Right lobe of liver (tissue), 6 donors: ENCODE data around the gene EEFSEC. TPM values are rescaled to one million over a fixed set of nuclear protein-coding genes. Genes with fewer than 3 reads are reported as not detected.

ENCODE experiments used
- ATAC-seq, 4 donors: fragments of 200-7000 bp; cut with Tn5 transposase; one replicate each; pipeline ENCODE4 v1.9.1; 2020; ENCODE audit warnings: mild to moderate bottlenecking in 4 of 4, moderate library complexity in 4 of 4
- DNase-seq, 3 donors: peaks; one replicate each; pipeline ENCODE4 v3.0.0-alpha.2; 2020
- H3K27ac ChIP-seq, 3 donors: fragments of 200-600 bp; one replicate each; pipeline ENCODE4 v1.8.0; 2022
- H3K27me3 ChIP-seq, 2 donors: fragments of 200-600 bp; one replicate each; pipeline ENCODE4 v1.8.0; 2022
- H3K36me3 ChIP-seq, 4 donors: fragments of 200-600 bp; sonication (generic) in 1 of 4; one replicate each; pipeline versions ENCODE4 v1.5.1 to v1.8.0; 2017 to 2022; ENCODE audit warnings: control low read depth in 1 of 4
- H3K4me1 ChIP-seq, 4 donors: fragments of 200-600 bp; sonication (generic) in 1 of 4; one replicate each; pipeline versions ENCODE4 v1.5.1 to v1.8.0; 2017 to 2022; ENCODE audit warnings: control low read depth in 1 of 4
- H3K4me3 ChIP-seq, 3 donors: fragments of 200-600 bp; one replicate each; pipeline ENCODE4 v1.8.0; 2022
- H3K9me3 ChIP-seq, 4 donors: fragments of 200-600 bp; sonication (generic) in 1 of 4; one replicate each; pipeline versions ENCODE4 v1.5.1 to v1.8.0; 2017 to 2022; ENCODE audit warnings: control low read depth in 1 of 4
- CTCF ChIP-seq, 4 donors: fragments of 200-600 bp in 3 of 4; fragments of 450-650 bp in 1 of 4; IDR thresholded peaks; one replicate each; pipeline versions ENCODE4 v1.5.1 to v1.8.0; 2016 to 2022; ENCODE audit warnings: antibody characterized with exemption in 4 of 4, mild to moderate bottlenecking in 2 of 4
- POLR2A ChIP-seq: fragments of 450-650 bp; IDR thresholded peaks from one replicate; pipeline ENCODE4 v1.6.1; 2017; ENCODE audit warnings: antibody characterized with exemption, mild to moderate bottlenecking
- WGBS: methylation state at CpG from one replicate; pipeline ENCODE4 v1.1.6; 2018; ENCODE audit warnings: low coverage, low lambda C conversion rate; ENCODE audit not compliant: insufficient coverage; ENCODE audit errors: missing lambda C conversion rate; 5-methylcytosine and 5-hydroxymethylcytosine counted together
- intact Hi-C, 2 donors: fragments of 100-400 bp; cut with DNase I; formaldehyde crosslinking; loops; one replicate each; pipeline versions ENCODE4 v1.11.2 to v1.14.1; 2022
- total RNA-seq, 6 experiments: library from RNA; depleted of rRNA in 2 of 6; stranded (reverse); fragments of >200 nt in 2 of 6; fragmentation: NEBNext Ultra II Directional in 3 of 6; extraction: Animal tissue kit (Norgen Biotek cat#: 25700) in 3 of 6; gene quantifications; one replicate each; pipeline versions ENCODE4 v1.1.0 to v1.2.4, GENCODE V29; 2016 to 2023
- donor health status: DM: no; HTN: yes; CAD: no.
- donor health status: DM: no; HTN: no; CAD: no.
- donor health status: DM: no; HTN: no; CAD: no.
- donor health status: DM: no; HTN: yes; CAD: no.
- donor health status: DM: no; HTN: yes; CAD: no.

EEFSEC gene
- total RNA-seq, 6 experiments from 2014 or later: 10.1 to 24.0 (median 13.4) TPM

DNA sequence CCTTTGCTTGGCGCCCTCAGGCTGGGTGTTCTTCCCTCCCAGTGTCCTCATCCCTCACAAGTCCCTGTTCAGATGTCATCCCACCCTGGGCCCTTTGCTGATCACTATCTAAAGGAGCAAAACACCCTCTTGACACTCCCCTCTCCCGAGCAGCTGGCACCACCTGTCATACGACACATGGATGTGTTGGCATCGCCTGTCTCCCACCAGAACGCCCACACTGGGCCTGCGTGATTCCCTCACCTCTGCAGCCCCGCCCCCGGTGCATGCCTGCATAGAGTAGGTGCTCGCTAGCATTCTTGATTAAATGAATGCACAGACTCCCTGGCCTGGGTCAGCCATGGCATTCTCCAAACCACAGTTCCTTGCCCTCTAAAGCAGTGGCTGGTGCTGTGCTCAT, 237.6 kb downstream of the EEFSEC start:
- ATAC-seq (no peak), DNase-seq (no peak)
- TF ChIP-seq CTCF (IDR thresholded peaks at IDR 0.05) (no peak), POLR2A (no peak)
- Histone ChIP-seq H3K4me3 (no peak overlapping the region), H3K27me3 (no peaks in the 10 kb centered on the region), H3K36me3 (no peaks in the 10 kb centered on the region), H3K27ac (no peak overlapping the region), H3K9me3 (no peaks in the 10 kb centered on the region), H3K4me1 (peaks cover 0 to 7% (median 3%) of the 10 kb centered on the region in 4 donors)
- WGBS: 94% methylated on average over 9 of the region's 9 CpGs
- intact Hi-C loops: no loop called here

- no peak for ATAC-seq
- Histone ChIP-seq H3K27ac (no peak overlapping the region), H3K27me3 (no peaks in the 10 kb centered on the region), H3K4me1 (no peaks in the 10 kb centered on the region), H3K4me3 (no peak overlapping the region), H3K36me3 (no peaks in the 10 kb centered on the region), H3K9me3 (no peaks in the 10 kb centered on the region)
- DNase-seq: no peak
- 100% methylated on average over 3 of the region's 7 CpGs for WGBS
- TF ChIP-seq POLR2A: no peak
- no peak for TF ChIP-seq CTCF (IDR thresholded peaks at IDR 0.05)
- intact Hi-C loops: no loop called here
These were observed 238.7 kb downstream of the EEFSEC start for GRCh38 chr3:128392021-128392420.

GRCh38 chr3:128392818-128393544, 239.7 kb downstream of the EEFSEC start:
- no peaks in the 10 kb centered on the region for H3K4me1 ChIP-seq
- H3K36me3 ChIP-seq: no peaks in the 10 kb centered on the region
- intact Hi-C loops: no loop called here
- ATAC-seq (no peak), DNase-seq (no peak)
- no peaks in the 10 kb centered on the region for H3K9me3 ChIP-seq
- TF ChIP-seq CTCF (IDR thresholded peaks at IDR 0.05): no peak
- TF ChIP-seq POLR2A: no peak
- WGBS: no CpG with 5 or more reads among the region's 7 CpGs
- H3K4me3 ChIP-seq: no peak overlapping the region
- no peak overlapping the region for H3K27ac ChIP-seq
- H3K27me3 ChIP-seq: no peaks in the 10 kb centered on the region

- DNase-seq (no peak), ATAC-seq (no peak)
- Histone ChIP-seq H3K9me3 (no peaks in the 10 kb centered on the region), H3K27ac (no peak overlapping the region), H3K27me3 (no peaks in the 10 kb centered on the region), H3K4me1 (no peaks in the 10 kb centered on the region), H3K4me3 (no peak overlapping the region), H3K36me3 (no peaks in the 10 kb centered on the region)
- WGBS: 100% methylated on average over 2 of the region's 9 CpGs
- TF ChIP-seq CTCF (IDR thresholded peaks at IDR 0.05) (no peak), POLR2A (no peak)
- intact Hi-C loops: no loop called here
These were observed 240.8 kb downstream of the EEFSEC start for GRCh38 chr3:128394033-128394432.
